ENCODE results near the gene CDC45. TPM values are rescaled to one million over a fixed set of nuclear protein-coding genes. Genes with fewer than 3 reads are reported as not detected.

The CDC45 gene
- total and polyA plus RNA-seq, 2 of the 13 experiments (the other 11 are each of a cell fraction or from before 2014, with no cell fraction given): 14.4 to 36.3 TPM

DNA sequence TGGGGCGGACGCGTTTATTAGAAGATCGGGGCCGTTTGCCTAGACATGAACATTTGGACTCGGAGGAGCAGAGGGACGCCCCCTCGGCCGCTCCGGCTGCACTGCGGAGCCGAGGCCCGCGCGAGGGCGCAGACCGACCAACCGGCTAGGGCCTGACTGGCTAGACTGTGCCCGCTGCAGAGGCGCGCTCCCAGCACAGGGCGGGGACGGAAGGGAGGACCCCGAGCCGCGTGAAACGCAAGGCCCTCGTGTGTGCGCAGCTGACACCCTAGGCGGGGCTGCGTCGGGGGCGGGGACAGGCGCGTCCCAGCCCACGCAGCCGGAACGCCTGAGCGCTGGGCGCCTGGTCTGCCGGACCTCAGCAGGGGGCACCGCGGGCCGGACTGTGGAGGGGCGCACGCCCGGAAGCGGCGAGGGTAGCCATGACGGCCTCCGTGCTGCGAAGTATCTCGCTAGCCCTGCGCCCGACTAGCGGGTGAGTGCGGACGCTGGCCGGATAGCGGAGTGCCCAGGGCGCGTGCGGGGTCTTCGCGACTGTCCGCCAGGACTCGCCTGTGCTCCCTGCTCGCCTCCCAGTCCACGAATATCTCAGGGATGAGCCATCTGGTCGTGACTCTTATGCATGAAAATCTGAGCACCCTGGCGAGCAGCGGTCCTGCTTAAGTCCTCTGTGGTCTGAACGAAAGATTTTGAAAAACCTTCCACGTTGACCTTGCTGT is 47.4 kb upstream of the CDC45 start, which contains the start of gene MRPL40 (continued):
- TF ChIP-seq, protein P1, sequence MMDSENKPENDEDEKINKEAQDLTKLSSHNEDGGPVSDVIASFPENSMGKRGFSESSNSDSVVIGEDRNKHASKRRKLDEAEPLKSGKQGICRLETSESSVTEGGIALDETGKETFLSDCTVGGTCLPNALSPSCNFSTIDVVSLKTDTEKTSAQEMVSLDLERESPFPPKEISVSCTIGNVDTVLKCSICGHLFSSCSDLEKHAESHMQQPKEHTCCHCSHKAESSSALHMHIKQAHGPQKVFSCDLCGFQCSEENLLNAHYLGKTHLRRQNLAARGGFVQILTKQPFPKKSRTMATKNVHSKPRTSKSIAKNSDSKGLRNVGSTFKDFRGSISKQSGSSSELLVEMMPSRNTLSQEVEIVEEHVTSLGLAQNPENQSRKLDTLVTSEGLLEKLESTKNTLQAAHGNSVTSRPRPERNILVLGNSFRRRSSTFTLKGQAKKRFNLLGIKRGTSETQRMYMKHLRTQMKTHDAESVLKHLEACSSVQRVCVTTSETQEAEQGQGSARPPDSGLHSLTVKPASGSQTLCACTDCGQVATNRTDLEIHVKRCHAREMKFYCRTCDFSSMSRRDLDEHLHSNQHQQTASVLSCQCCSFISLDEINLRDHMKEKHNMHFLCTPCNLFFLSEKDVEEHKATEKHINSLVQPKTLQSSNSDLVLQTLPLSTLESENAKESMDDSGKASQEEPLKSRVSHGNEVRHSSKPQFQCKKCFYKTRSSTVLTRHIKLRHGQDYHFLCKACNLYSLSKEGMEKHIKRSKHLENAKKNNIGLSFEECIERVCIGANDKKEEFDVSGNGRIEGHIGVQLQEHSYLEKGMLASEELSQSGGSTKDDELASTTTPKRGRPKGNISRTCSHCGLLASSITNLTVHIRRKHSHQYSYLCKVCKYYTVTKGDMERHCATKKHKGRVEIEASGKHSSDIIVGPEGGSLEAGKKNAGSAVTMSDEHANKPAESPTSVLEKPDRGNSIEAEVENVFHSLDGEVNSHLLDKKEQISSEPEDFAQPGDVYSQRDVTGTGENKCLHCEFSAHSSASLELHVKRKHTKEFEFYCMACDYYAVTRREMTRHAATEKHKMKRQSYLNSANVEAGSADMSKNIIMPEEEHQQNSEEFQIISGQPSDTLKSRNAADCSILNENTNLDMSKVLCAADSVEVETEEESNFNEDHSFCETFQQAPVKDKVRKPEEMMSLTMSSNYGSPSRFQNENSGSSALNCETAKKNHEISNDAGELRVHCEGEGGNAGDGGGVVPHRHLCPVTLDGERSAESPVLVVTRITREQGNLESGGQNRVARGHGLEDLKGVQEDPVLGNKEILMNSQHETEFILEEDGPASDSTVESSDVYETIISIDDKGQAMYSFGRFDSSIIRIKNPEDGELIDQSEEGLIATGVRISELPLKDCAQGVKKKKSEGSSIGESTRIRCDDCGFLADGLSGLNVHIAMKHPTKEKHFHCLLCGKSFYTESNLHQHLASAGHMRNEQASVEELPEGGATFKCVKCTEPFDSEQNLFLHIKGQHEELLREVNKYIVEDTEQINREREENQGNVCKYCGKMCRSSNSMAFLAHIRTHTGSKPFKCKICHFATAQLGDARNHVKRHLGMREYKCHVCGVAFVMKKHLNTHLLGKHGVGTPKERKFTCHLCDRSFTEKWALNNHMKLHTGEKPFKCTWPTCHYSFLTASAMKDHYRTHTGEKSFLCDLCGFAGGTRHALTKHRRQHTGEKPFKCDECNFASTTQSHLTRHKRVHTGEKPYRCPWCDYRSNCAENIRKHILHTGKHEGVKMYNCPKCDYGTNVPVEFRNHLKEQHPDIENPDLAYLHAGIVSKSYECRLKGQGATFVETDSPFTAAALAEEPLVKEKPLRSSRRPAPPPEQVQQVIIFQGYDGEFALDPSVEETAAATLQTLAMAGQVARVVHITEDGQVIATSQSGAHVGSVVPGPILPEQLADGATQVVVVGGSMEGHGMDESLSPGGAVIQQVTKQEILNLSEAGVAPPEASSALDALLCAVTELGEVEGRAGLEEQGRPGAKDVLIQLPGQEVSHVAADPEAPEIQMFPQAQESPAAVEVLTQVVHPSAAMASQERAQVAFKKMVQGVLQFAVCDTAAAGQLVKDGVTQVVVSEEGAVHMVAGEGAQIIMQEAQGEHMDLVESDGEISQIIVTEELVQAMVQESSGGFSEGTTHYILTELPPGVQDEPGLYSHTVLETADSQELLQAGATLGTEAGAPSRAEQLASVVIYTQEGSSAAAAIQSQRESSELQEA (CRISPR knock-in tag; IDR thresholded peaks at IDR 0.05; ENCODE audit: not compliant biosample characterization): peak; percentile 62
- no peak for TF ChIP-seq PAWR (CRISPR knock-in tag; IDR thresholded peaks at IDR 0.05; ENCODE audit: borderline replicate concordance)
- TF ChIP-seq IKZF4 (CRISPR knock-in tag; IDR thresholded peaks at IDR 0.05; ENCODE audit: borderline replicate concordance, low read depth, not compliant biosample characterization): no peak
- no peak for TF ChIP-seq CEBPB (IDR thresholded peaks at IDR 0.05; ENCODE audit: borderline replicate concordance, low read depth, low read length)
- TF ChIP-seq HOXA7 (CRISPR knock-in tag; IDR thresholded peaks at IDR 0.05): 0 out of 2 replicates have a peak, but pooled peaks have one; percentile 18
- peak; percentile 95 for TF ChIP-seq ZNF350 (CRISPR knock-in tag; IDR thresholded peaks at IDR 0.05; ENCODE audit: borderline replicate concordance, low read depth)
- TF ChIP-seq KMT2A (CRISPR knock-in tag; IDR thresholded peaks at IDR 0.05): peak; percentile 99
- no peak; the same call in 1 of the 2 replicates for TF ChIP-seq RFX1 (IDR thresholded peaks at IDR 0.05)
- TF ChIP-seq, protein P2, sequence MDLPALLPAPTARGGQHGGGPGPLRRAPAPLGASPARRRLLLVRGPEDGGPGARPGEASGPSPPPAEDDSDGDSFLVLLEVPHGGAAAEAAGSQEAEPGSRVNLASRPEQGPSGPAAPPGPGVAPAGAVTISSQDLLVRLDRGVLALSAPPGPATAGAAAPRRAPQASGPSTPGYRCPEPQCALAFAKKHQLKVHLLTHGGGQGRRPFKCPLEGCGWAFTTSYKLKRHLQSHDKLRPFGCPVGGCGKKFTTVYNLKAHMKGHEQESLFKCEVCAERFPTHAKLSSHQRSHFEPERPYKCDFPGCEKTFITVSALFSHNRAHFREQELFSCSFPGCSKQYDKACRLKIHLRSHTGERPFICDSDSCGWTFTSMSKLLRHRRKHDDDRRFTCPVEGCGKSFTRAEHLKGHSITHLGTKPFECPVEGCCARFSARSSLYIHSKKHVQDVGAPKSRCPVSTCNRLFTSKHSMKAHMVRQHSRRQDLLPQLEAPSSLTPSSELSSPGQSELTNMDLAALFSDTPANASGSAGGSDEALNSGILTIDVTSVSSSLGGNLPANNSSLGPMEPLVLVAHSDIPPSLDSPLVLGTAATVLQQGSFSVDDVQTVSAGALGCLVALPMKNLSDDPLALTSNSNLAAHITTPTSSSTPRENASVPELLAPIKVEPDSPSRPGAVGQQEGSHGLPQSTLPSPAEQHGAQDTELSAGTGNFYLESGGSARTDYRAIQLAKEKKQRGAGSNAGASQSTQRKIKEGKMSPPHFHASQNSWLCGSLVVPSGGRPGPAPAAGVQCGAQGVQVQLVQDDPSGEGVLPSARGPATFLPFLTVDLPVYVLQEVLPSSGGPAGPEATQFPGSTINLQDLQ (CRISPR knock-in tag; IDR thresholded peaks at IDR 0.05): peak; percentile 79
- TF ChIP-seq, protein P3, sequence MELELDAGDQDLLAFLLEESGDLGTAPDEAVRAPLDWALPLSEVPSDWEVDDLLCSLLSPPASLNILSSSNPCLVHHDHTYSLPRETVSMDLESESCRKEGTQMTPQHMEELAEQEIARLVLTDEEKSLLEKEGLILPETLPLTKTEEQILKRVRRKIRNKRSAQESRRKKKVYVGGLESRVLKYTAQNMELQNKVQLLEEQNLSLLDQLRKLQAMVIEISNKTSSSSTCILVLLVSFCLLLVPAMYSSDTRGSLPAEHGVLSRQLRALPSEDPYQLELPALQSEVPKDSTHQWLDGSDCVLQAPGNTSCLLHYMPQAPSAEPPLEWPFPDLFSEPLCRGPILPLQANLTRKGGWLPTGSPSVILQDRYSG (CRISPR knock-in tag; IDR thresholded peaks at IDR 0.05): no peak
- TF ChIP-seq ZNF446 (CRISPR knock-in tag; IDR thresholded peaks at IDR 0.05): no peak

Measured in HepG2 (cell line).